ENCODE measurements around the gene DRC1. TPM values are rescaled to one million over a fixed set of nuclear protein-coding genes. Genes with fewer than 3 reads are reported as not detected.

DRC1 gene
- total and polyA plus RNA-seq, 2 of the 13 experiments (the other 11 are each of a cell fraction or from before 2014, with no cell fraction given) = 0.07 TPM; not detected in 1

DNA sequence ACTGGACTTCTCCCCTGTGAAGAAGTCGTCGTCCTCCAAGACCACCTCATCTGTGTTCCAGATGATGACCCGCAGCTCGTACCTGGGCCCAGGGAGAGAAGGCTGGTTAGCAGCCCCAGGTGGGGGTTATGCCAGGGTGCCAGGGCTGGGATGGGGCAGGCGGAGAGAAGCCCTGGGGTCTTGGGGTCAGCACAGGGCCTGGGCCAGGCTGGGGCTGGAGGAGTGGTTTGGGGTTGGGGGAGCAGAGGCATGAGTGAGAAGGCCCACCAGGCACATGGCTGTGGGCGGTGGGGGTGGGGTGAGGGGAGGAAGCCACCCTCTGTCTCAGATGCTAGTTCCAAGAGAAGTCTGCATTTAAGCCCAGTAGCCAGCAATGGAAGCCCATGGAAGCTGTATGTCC lies 60.4 kb downstream of the DRC1 start:
- no TSS peak for BruUV-seq (replicated peaks)
- H3K9ac ChIP-seq (ENCODE audit: insufficient read depth, low read depth, low read length) = no peak overlapping the region
- ChIA-PET CTCF (ENCODE audit: low intra/inter-chr PET ratio, low total read pairs) (no interaction called here), POLR2A (no interaction called here)
- peaks cover 39% of the 10 kb centered on the region for H3K4me1 ChIP-seq (ENCODE audit: insufficient read depth, low read length)
- ATAC-seq (no peak), DNase-seq (ENCODE audit: low spot score) (no peak), FAIRE-seq (no peak)
- H3K4me3 ChIP-seq (replicated peaks in 1 of 3; ENCODE audit: insufficient read depth in 1 of 3, low read depth in 2 of 3, low read length in 3 of 3) = no peak overlapping the region
- H2AFZ ChIP-seq (ENCODE audit: low read length) = no peak overlapping the region
- 79% methylated on average over 6 of the region's 6 CpGs for WGBS (ENCODE audit: low lambda C conversion rate)
- in situ Hi-C loops (cut with HindIII; ENCODE audit: extremely low pct_ligation_motif_present, low pct_unique_long_range_greater_than_20kb) (loop anchor here (10.0 kb wide), 1 partner anchor 227 kb away; no protein-coding TSS in a partner anchor), intact Hi-C loops (cut with micrococcal nuclease; ENCODE audit: unreplicated experiment) (loop anchor here (10.0 kb wide), 1 partner anchor 507 kb away; no protein-coding TSS in a partner anchor)
- H3K27ac ChIP-seq (ENCODE audit: extremely low read length, insufficient read depth, low read length) = no peak overlapping the region
- H3K9me3 ChIP-seq (ENCODE audit: low read length) = no peaks in the 10 kb centered on the region
- no peaks in the 10 kb centered on the region for H3K27me3 ChIP-seq (ENCODE audit: control insufficient read depth in 1 of 2, insufficient read depth in 2 of 2, low read length in 2 of 2)
- no peak for TF ChIP-seq CENPT (CRISPR knock-in tag; IDR thresholded peaks at IDR 0.05; ENCODE audit: low read depth)
- TF ChIP-seq POLR2AphosphoS5 (IDR thresholded peaks at IDR 0.05; ENCODE audit: low read depth, low read length) = no peak
- H4K20me1 ChIP-seq (ENCODE audit: insufficient read depth, low read length) = no peaks in the 10 kb centered on the region
- no peak overlapping the region for H3K4me2 ChIP-seq (ENCODE audit: low read depth, low read length)
- H3K79me2 ChIP-seq (ENCODE audit: insufficient read depth, low read length) = no peaks in the 10 kb centered on the region
- H3K36me3 ChIP-seq (replicated peaks in 1 of 2; ENCODE audit: control insufficient read depth in 1 of 2, insufficient read depth in 2 of 2, low read length in 2 of 2) = no peaks in the 10 kb centered on the region

GRCh38 chr2:26462511-26463243 lies 61.0 kb downstream of the DRC1 start:
- DNase-seq (ENCODE audit: low spot score) (peak; percentile 58), ATAC-seq (peak; percentile 57), FAIRE-seq (peak; percentile 37)
- POLR2A ChIA-PET = interaction anchor here (1.0 kb wide), 1 partner anchor 117 kb away, joined by 7 read pairs; the partner anchor contains the start of gene SELENOI
- no TSS peak for BruUV-seq (replicated peaks)
- Histone ChIP-seq H3K79me2 (ENCODE audit: insufficient read depth, low read length) (no peaks in the 10 kb centered on the region), H3K9me3 (ENCODE audit: low read length) (no peaks in the 10 kb centered on the region), H3K4me1 (ENCODE audit: insufficient read depth, low read length) (peaks cover 33% of the 10 kb centered on the region), H3K27me3 (ENCODE audit: control insufficient read depth in 1 of 2, insufficient read depth in 2 of 2, low read length in 2 of 2) (0 out of 5 replicates have a peak, but pooled peaks cover 0 to 2% of the 10 kb centered on the region in 2 experiments), H4K20me1 (ENCODE audit: insufficient read depth, low read length) (no peaks in the 10 kb centered on the region), H3K36me3 (replicated peaks in 1 of 2; ENCODE audit: control insufficient read depth in 1 of 2, insufficient read depth in 2 of 2, low read length in 2 of 2) (no peaks in the 10 kb centered on the region), H2AFZ (ENCODE audit: low read length) (no peak overlapping the region), H3K4me2 (ENCODE audit: low read depth, low read length) (no peak overlapping the region), H3K9ac (ENCODE audit: insufficient read depth, low read depth, low read length) (no peak overlapping the region), H3K27ac (ENCODE audit: extremely low read length, insufficient read depth, low read length) (no peak overlapping the region), H3K4me3 (replicated peaks in 1 of 3; ENCODE audit: insufficient read depth in 1 of 3, low read depth in 2 of 3, low read length in 3 of 3) (no peak overlapping the region)
- CTCF ChIA-PET (ENCODE audit: low intra/inter-chr PET ratio, low total read pairs) = no interaction called here
- WGBS (ENCODE audit: low lambda C conversion rate) = 80% methylated on average over 14 of the region's 14 CpGs
- in situ Hi-C loops (cut with HindIII; ENCODE audit: extremely low pct_ligation_motif_present, low pct_unique_long_range_greater_than_20kb) (loop anchor here (10.0 kb wide), 1 partner anchor 228 kb away; no protein-coding TSS in a partner anchor), intact Hi-C loops (cut with micrococcal nuclease; ENCODE audit: unreplicated experiment) (loop anchor here (10.0 kb wide), 1 partner anchor 508 kb away; no protein-coding TSS in a partner anchor)
- TF ChIP-seq KLF9 (CRISPR knock-in tag; IDR thresholded peaks at IDR 0.05; ENCODE audit: low read depth) (no peak), ZNF83 (CRISPR knock-in tag; IDR thresholded peaks at IDR 0.05; ENCODE audit: borderline replicate concordance) (no peak), TAF1 (CRISPR knock-in tag; IDR thresholded peaks at IDR 0.05) (0 out of 2 replicates have a peak, but pooled peaks have one; percentile 15), ZNF121 (CRISPR knock-in tag; IDR thresholded peaks at IDR 0.05) (no peak), DPF2 (CRISPR knock-in tag; IDR thresholded peaks at IDR 0.05; ENCODE audit: borderline replicate concordance, low read depth) (no peak), SCMH1 (CRISPR knock-in tag; IDR thresholded peaks at IDR 0.05; ENCODE audit: borderline replicate concordance) (no peak), CTCF (CRISPR knock-in tag; IDR thresholded peaks at IDR 0.05) (peak; percentile 73), XBP1 (CRISPR knock-in tag; IDR thresholded peaks at IDR 0.05) (no peak), RXRB (CRISPR knock-in tag; IDR thresholded peaks at IDR 0.05; ENCODE audit: borderline replicate concordance) (no peak), TERF1 (CRISPR knock-in tag; IDR thresholded peaks at IDR 0.05) (0 out of 2 replicates have a peak, but pooled peaks have one; percentile 39), MAFG (CRISPR knock-in tag; IDR thresholded peaks at IDR 0.05) (peak; percentile 70; the same call in 1 of the 2 replicates), JUND (CRISPR knock-in tag; IDR thresholded peaks at IDR 0.05) (0 out of 2 replicates have a peak, but pooled peaks have one; percentile 19)
